Mesothelial cell of epicardium (in vitro differentiated cells): ENCODE data around the gene IFI27. TPM values are rescaled to one million over a fixed set of nuclear protein-coding genes. Genes with fewer than 3 reads are reported as not detected.

Experiments used
- DNase-seq, 2 experiments: peaks; one replicate each; pipeline ENCODE4 v3.0.0; 2021; ENCODE audit warnings: low spot score in 2 of 2; ENCODE audit not compliant: unreplicated experiment in 2 of 2
- H3K27ac Mint-ChIP-seq: 2 replicates; pipeline ENCODE4 v1.8.0; 2021; ENCODE audit warnings: mixed read lengths
- H3K27me3 Mint-ChIP-seq: 2 replicates; pipeline ENCODE4 v1.8.0; 2021; ENCODE audit warnings: low read depth, mixed read lengths
- H3K36me3 Mint-ChIP-seq: 2 replicates; pipeline ENCODE4 v1.8.0; 2021; ENCODE audit warnings: mixed read lengths
- H3K4me1 Mint-ChIP-seq: 2 replicates; pipeline ENCODE4 v1.8.0; 2021; ENCODE audit warnings: mixed read lengths
- H3K4me3 Mint-ChIP-seq: 2 replicates; pipeline ENCODE4 v1.8.0; 2021; ENCODE audit warnings: mild to moderate bottlenecking, moderate library complexity, mixed read lengths
- H3K9me3 Mint-ChIP-seq: 2 replicates; pipeline ENCODE4 v1.8.0; 2021; ENCODE audit warnings: mixed read lengths
- total RNA-seq: library from RNA; stranded (reverse); gene quantifications from 3 replicates; pipeline ENCODE4 v1.2.1, GENCODE V29; 2021
- TF ChIP-seq, protein P1 (sequence below): fragments of 200-600 bp; sonication (generic); IDR thresholded peaks from one replicate; pipeline ENCODE4 v1.5.0; 2021; ENCODE audit warnings: antibody characterized with exemption; ENCODE audit not compliant: unreplicated experiment

Gene IFI27
- total RNA-seq, 1 donor from 2014 or later = 9.4 TPM

DNA sequence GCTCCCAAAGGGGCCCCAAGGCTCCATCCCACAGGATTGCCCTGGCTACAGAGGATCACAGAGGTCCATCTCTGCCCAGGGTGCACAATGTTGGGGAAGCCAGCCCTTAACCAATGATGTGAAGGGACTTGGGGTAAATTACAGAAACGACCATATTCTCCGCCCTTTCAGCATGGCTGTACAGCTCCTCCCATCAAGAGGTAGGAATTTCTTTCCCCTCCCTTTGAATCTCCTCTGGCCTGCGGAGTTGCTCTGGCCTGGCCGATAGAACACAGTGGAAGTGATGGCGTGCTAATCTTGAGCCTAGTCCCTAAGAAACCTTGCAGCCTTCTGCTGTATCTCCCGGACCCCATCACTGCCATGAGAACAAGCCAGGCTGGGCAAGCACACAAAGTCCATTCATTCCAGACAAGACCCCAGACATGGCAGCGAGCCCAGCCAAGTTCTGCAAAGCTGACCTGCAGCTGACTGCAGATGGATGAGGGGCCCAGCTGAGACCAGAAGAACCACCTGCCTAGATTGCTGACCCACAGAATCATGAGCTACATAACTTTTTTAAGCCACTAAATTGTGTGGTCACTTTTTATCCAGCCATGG is 6.9 kb upstream of the IFI27 start:
- Mint-ChIP-seq H3K27me3 (no peaks in the 10 kb centered on the region), H3K27ac (peak overlapping the region; percentile 30), H3K9me3 (no peaks in the 10 kb centered on the region), H3K36me3 (peaks cover 1% of the 10 kb centered on the region), H3K4me1 (peaks cover 5% of the 10 kb centered on the region), H3K4me3 (no peak overlapping the region)
- TF ChIP-seq, protein P1, sequence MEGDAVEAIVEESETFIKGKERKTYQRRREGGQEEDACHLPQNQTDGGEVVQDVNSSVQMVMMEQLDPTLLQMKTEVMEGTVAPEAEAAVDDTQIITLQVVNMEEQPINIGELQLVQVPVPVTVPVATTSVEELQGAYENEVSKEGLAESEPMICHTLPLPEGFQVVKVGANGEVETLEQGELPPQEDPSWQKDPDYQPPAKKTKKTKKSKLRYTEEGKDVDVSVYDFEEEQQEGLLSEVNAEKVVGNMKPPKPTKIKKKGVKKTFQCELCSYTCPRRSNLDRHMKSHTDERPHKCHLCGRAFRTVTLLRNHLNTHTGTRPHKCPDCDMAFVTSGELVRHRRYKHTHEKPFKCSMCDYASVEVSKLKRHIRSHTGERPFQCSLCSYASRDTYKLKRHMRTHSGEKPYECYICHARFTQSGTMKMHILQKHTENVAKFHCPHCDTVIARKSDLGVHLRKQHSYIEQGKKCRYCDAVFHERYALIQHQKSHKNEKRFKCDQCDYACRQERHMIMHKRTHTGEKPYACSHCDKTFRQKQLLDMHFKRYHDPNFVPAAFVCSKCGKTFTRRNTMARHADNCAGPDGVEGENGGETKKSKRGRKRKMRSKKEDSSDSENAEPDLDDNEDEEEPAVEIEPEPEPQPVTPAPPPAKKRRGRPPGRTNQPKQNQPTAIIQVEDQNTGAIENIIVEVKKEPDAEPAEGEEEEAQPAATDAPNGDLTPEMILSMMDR = no peak
- DNase-seq = no peak

DNA sequence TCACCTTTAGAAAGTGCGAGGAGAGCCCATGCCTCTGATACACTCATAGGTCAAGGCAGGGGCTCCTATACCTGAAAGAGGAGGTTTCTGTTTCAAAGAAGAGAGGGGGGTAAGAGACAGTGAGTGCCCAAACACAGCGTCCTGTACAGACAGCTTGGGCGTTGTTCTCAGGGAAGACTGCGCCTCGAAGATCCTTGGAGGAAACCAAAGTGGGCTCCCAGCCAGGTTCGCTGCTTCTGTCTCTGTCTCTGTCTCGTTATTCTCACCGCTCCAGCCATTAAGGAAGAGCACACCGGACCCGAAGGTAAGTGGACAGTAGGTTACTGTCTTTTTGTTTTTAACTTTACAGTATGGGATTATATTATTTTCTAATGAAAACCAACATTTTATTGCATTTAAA is 5.8 kb upstream of the IFI27 start:
- no peaks in the 10 kb centered on the region for H3K9me3 Mint-ChIP-seq
- no peaks in the 10 kb centered on the region for H3K27me3 Mint-ChIP-seq
- H3K4me1 Mint-ChIP-seq = peaks cover 5% of the 10 kb centered on the region
- H3K36me3 Mint-ChIP-seq = peaks cover 1% of the 10 kb centered on the region
- TF ChIP-seq, protein P1 = no peak
- H3K4me3 Mint-ChIP-seq = no peak overlapping the region
- H3K27ac Mint-ChIP-seq = no peak overlapping the region
- DNase-seq = no peak

DNA sequence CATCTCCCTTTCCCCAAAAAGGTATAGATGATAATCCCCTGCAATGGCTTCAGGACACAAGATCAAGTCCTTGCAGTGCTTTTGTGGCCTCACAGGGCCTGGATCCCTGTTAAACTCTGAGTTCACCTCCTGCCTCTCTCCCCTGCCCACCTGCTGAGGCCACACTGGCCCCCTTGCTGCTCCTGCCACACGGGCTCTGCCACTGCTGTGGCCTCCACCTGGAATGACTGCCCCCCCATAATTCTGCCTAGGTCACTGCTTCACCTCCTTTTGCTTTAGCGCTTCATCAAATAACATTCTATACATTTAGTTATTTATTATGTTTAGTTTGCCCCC is 653 bp upstream of the IFI27 start:
- Mint-ChIP-seq H3K27ac (no peak overlapping the region), H3K4me3 (no peak overlapping the region)

DNA sequence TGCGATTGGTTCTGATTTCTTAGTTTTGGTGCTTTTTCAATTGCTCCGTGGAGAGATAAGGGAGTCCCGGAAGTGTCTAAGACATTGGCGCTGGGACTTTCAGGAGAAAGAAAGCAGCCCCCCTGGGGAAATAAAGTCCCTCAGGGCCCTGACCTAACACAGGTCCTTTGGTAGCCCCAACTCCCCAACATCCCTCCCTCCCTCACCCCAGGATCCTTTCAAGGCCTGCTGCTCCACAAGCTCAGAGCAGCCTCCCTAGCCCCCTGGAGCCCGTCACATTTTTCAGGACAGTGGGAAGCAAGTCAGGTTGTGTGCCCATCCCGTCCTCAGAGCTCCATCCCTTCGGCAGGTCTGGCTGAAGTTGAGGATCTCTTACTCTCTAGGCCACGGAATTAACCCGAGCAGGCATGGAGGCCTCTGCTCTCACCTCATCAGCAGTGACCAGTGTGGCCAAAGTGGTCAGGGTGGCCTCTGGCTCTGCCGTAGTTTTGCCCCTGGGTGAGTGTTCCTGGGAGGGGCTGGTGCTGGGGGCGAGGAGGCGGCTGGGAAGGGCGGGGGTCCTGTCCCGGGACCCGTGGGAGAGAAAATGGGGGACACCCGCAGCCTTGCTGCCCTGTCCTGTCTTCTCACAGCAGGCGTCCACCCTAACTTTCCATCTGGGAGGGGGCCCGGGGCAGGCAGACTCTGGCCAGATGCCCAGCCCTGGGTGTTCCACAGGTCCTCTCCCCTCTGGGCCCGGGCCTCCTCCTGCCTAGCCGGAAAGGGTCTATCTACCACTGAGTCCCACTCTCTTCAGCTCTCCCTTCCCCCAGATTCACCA is 950 bp downstream of the IFI27 start:
- H3K4me1 Mint-ChIP-seq = peaks cover 7% of the 10 kb centered on the region
- DNase-seq = no peak
- no peak overlapping the region for H3K27ac Mint-ChIP-seq
- no peaks in the 10 kb centered on the region for H3K9me3 Mint-ChIP-seq
- no peak overlapping the region for H3K4me3 Mint-ChIP-seq
- peaks cover 23% of the 10 kb centered on the region for H3K27me3 Mint-ChIP-seq
- TF ChIP-seq, protein P1 = no peak
- no peaks in the 10 kb centered on the region for H3K36me3 Mint-ChIP-seq

More for the DNA sequence above, 653 bp upstream of the IFI27 start:
- no peak for DNase-seq
- H3K27me3 Mint-ChIP-seq = peaks cover 8% of the 10 kb centered on the region
- H3K9me3 Mint-ChIP-seq = no peaks in the 10 kb centered on the region
- TF ChIP-seq, protein P1 = no peak
- H3K4me1 Mint-ChIP-seq = peaks cover 7% of the 10 kb centered on the region
- no peaks in the 10 kb centered on the region for H3K36me3 Mint-ChIP-seq

DNA sequence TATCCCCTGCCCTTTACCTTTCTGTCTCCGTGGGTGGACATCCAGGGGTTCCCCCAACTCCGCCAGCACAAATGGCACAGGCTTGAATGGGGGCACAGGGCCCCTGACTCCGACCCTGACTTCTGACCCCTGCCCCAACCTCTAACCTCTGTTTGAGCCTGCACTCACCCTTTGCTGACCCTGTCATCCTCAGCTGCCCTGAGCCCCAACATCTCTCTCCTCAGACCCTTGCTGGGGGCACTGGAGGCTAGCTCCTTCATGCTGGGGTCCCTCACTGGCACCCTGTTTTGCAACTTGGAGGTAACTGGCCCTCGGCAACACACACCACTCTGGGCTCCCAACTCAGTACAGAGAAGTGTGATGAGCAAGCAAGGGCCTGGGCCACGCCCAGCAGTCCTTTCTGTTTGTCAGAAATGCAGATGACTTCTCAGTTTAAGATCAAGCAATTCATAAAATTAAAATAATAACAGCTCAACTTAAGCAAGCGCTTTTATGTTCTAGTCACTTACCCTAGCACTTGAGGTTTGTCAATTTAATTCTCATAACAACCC is 2.1 kb downstream of the IFI27 start:
- H3K4me3 Mint-ChIP-seq = no peak overlapping the region
- H3K4me1 Mint-ChIP-seq = peaks cover 7% of the 10 kb centered on the region
- no peaks in the 10 kb centered on the region for H3K9me3 Mint-ChIP-seq
- TF ChIP-seq, protein P1 = no peak
- H3K36me3 Mint-ChIP-seq = no peaks in the 10 kb centered on the region
- H3K27me3 Mint-ChIP-seq = peaks cover 32% of the 10 kb centered on the region
- no peak for DNase-seq
- no peak overlapping the region for H3K27ac Mint-ChIP-seq
